ENCODE data around the gene C3orf18. TPM values are rescaled to one million over a fixed set of nuclear protein-coding genes. Genes with fewer than 3 reads are reported as not detected.

Gene C3orf18
- polyA plus RNA-seq, 1 donor from 2014 or later, result 39.9 TPM

DNA sequence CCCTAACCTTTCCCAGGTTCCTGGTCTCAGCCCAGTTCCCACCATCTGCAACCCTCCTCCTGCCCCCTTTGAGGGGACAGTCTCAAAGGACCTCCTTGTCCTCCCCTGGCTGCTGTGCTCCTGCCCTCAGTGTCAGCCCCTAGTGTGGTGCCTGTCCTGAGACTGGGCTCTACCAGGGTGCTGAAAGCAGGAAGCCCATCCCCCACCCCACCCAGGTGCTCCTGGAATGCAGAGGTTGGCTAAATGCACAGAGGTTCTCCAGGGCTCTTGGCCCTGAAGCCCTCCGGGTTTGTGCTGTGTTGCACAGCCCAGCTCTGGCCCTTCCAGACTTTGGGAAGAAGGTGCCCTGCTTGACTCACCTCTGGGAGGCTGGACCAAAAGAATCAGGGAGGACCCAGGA is 21.8 kb downstream of the C3orf18 start:
- no peaks in the 10 kb centered on the region for H3F3A ChIP-seq (ENCODE audit: insufficient read depth, low read length, poor library complexity, severe bottlenecking)

DNA sequence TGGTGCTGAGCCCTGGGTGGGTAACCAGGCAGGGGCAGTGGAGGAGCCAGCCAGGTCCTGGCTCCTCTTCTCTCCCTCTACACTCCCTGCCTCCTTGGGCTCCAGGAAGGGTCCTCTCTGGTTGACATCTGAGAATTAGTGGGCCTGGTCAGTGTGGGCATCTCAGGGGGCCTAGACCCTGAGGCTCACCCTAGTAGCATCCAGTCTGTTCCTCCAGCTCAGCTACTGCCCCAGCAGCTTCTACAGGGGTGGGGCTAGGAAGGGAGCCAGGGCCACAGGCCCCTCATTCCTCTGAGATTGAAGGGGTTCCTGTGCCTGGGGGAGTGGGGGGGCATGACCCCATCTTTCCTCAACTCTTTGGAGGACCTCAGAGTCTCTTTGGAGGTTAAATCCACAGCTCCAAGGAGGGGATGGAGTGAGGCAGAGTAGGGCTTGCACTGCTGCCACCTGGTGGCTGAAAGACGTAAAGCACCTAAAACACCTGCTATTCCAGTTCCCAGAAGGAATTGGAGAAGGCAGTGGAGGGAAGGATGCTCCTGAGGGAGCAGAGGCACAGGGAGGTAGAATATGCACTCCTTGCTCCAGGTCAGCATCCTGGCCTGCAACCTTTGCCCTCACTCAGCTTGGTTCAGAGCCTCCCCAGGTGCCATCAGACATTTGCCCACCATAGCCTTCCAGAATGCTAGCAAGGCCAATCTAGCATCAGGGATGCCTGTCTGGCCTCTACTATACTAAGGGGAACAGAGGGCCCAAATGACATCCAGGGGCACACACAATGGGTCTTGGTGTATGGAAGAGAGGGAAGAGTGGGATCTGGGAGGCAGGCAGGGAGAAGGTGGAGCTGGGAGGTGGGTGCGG is 25.1 kb downstream of the C3orf18 start:
- H3K4me3 ChIP-seq (ENCODE audit: low read length), result no peak overlapping the region
- no peaks in the 10 kb centered on the region for H3K27me3 ChIP-seq (ENCODE audit: insufficient read depth, low read depth, low read length)
- H4K20me1 ChIP-seq (ENCODE audit: insufficient read depth), result no peaks in the 10 kb centered on the region
- H3K27ac ChIP-seq (ENCODE audit: low read length), result no peak overlapping the region
- H3K36me3 ChIP-seq (ENCODE audit: insufficient read depth, low read length), result no peaks in the 10 kb centered on the region
- no peak overlapping the region for H3K4me2 ChIP-seq (ENCODE audit: low read length)
- H3F3A ChIP-seq (ENCODE audit: insufficient read depth, low read length, poor library complexity, severe bottlenecking), result no peaks in the 10 kb centered on the region
- no peak overlapping the region for H3K9ac ChIP-seq (ENCODE audit: low read length)
- H3K9me2 ChIP-seq (ENCODE audit: insufficient read depth, low read length), result no peaks in the 10 kb centered on the region
- no peaks in the 10 kb centered on the region for H3K79me2 ChIP-seq (replicated peaks; ENCODE audit: insufficient read depth, low read length)
- TF ChIP-seq, protein P1, sequence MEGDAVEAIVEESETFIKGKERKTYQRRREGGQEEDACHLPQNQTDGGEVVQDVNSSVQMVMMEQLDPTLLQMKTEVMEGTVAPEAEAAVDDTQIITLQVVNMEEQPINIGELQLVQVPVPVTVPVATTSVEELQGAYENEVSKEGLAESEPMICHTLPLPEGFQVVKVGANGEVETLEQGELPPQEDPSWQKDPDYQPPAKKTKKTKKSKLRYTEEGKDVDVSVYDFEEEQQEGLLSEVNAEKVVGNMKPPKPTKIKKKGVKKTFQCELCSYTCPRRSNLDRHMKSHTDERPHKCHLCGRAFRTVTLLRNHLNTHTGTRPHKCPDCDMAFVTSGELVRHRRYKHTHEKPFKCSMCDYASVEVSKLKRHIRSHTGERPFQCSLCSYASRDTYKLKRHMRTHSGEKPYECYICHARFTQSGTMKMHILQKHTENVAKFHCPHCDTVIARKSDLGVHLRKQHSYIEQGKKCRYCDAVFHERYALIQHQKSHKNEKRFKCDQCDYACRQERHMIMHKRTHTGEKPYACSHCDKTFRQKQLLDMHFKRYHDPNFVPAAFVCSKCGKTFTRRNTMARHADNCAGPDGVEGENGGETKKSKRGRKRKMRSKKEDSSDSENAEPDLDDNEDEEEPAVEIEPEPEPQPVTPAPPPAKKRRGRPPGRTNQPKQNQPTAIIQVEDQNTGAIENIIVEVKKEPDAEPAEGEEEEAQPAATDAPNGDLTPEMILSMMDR (IDR thresholded peaks at IDR 0.05; ENCODE audit: poor library complexity, severe bottlenecking), result peak; percentile 95
- TF ChIP-seq MXI1 (conservative IDR thresholded peaks at IDR 0.05; ENCODE audit: poor library complexity, severe bottlenecking), result peak; percentile 25
- peak; percentile 99 for TF ChIP-seq SMC3 (conservative IDR thresholded peaks at IDR 0.05; ENCODE audit: poor library complexity)
- no peak for TF ChIP-seq TAF1 (IDR thresholded peaks at IDR 0.05; ENCODE audit: low read depth)
- TF ChIP-seq, protein P2, sequence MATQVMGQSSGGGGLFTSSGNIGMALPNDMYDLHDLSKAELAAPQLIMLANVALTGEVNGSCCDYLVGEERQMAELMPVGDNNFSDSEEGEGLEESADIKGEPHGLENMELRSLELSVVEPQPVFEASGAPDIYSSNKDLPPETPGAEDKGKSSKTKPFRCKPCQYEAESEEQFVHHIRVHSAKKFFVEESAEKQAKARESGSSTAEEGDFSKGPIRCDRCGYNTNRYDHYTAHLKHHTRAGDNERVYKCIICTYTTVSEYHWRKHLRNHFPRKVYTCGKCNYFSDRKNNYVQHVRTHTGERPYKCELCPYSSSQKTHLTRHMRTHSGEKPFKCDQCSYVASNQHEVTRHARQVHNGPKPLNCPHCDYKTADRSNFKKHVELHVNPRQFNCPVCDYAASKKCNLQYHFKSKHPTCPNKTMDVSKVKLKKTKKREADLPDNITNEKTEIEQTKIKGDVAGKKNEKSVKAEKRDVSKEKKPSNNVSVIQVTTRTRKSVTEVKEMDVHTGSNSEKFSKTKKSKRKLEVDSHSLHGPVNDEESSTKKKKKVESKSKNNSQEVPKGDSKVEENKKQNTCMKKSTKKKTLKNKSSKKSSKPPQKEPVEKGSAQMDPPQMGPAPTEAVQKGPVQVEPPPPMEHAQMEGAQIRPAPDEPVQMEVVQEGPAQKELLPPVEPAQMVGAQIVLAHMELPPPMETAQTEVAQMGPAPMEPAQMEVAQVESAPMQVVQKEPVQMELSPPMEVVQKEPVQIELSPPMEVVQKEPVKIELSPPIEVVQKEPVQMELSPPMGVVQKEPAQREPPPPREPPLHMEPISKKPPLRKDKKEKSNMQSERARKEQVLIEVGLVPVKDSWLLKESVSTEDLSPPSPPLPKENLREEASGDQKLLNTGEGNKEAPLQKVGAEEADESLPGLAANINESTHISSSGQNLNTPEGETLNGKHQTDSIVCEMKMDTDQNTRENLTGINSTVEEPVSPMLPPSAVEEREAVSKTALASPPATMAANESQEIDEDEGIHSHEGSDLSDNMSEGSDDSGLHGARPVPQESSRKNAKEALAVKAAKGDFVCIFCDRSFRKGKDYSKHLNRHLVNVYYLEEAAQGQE (IDR thresholded peaks at IDR 0.05; ENCODE audit: borderline replicate concordance), result no peak
- TF ChIP-seq POLR2AphosphoS5 (IDR thresholded peaks at IDR 0.05), result no peak
- TF ChIP-seq RAD21 (conservative IDR thresholded peaks at IDR 0.05), result peak; percentile 97
- TF ChIP-seq EP300 (conservative IDR thresholded peaks at IDR 0.05; ENCODE audit: poor library complexity, severe bottlenecking), result peak; percentile 19
- no peak for TF ChIP-seq EZH2 (IDR thresholded peaks at IDR 0.05; ENCODE audit: borderline replicate concordance, insufficient read depth, low read length, poor library complexity, severe bottlenecking)
- H3K9me3 ChIP-seq (ENCODE audit: low read length), result no peaks in the 10 kb centered on the region
- H2AFZ ChIP-seq (ENCODE audit: low read depth, low read length), result no peak overlapping the region

More for the DNA sequence above, 21.8 kb downstream of the C3orf18 start:
- no peak overlapping the region for H3K27ac ChIP-seq (ENCODE audit: low read length)
- no peaks in the 10 kb centered on the region for H4K20me1 ChIP-seq (ENCODE audit: insufficient read depth)
- no peaks in the 10 kb centered on the region for H3K36me3 ChIP-seq (ENCODE audit: insufficient read depth, low read length)
- H3K27me3 ChIP-seq (ENCODE audit: insufficient read depth, low read depth, low read length), result no peaks in the 10 kb centered on the region
- H3K9me2 ChIP-seq (ENCODE audit: insufficient read depth, low read length), result no peaks in the 10 kb centered on the region
- H3K9ac ChIP-seq (ENCODE audit: low read length), result no peak overlapping the region
- no peaks in the 10 kb centered on the region for H3K9me3 ChIP-seq (ENCODE audit: low read length)
- H3K4me2 ChIP-seq (ENCODE audit: low read length), result no peak overlapping the region
- H3K4me3 ChIP-seq (ENCODE audit: low read length), result no peak overlapping the region
- H3K79me2 ChIP-seq (replicated peaks; ENCODE audit: insufficient read depth, low read length), result no peaks in the 10 kb centered on the region
- no peak for TF ChIP-seq MXI1 (conservative IDR thresholded peaks at IDR 0.05; ENCODE audit: poor library complexity, severe bottlenecking)
- no peak for TF ChIP-seq TAF1 (IDR thresholded peaks at IDR 0.05; ENCODE audit: low read depth)
- TF ChIP-seq EZH2 (IDR thresholded peaks at IDR 0.05; ENCODE audit: borderline replicate concordance, insufficient read depth, low read length, poor library complexity, severe bottlenecking), result no peak
- TF ChIP-seq, protein P1 (IDR thresholded peaks at IDR 0.05; ENCODE audit: poor library complexity, severe bottlenecking), result no peak
- no peak for TF ChIP-seq EP300 (conservative IDR thresholded peaks at IDR 0.05; ENCODE audit: poor library complexity, severe bottlenecking)
- TF ChIP-seq SMC3 (conservative IDR thresholded peaks at IDR 0.05; ENCODE audit: poor library complexity), result no peak
- no peak for TF ChIP-seq RAD21 (conservative IDR thresholded peaks at IDR 0.05)
- TF ChIP-seq, protein P2 (IDR thresholded peaks at IDR 0.05; ENCODE audit: borderline replicate concordance), result no peak
- no peak for TF ChIP-seq POLR2AphosphoS5 (IDR thresholded peaks at IDR 0.05)
- no peak overlapping the region for H2AFZ ChIP-seq (ENCODE audit: low read depth, low read length)

All from neural cell (in vitro differentiated cells).